ENCODE measurements around the gene LMBR1L. TPM values are rescaled to one million over a fixed set of nuclear protein-coding genes. Genes with fewer than 3 reads are reported as not detected.

Gene LMBR1L
- total and polyA plus RNA-seq, 2 of the 8 experiments (the other 6 are each of a cell fraction or from before 2014, with no cell fraction given), result 36.6 to 49.6 TPM

GRCh38 chr12:49060237-49061156 lies 50.1 kb downstream of the LMBR1L start, which contains the start of gene KMT2D (continued):
- TF ChIP-seq SIN3A (conservative IDR thresholded peaks at IDR 0.05 in 1 of 2, IDR thresholded peaks at IDR 0.05 in 1 of 2; ENCODE audit: low read depth in 1 of 2, low read length in 2 of 2) (peak; percentile 95), JUND (IDR thresholded peaks at IDR 0.05; ENCODE audit: low read length) (peak; percentile 77), MAX (IDR thresholded peaks at IDR 0.05) (peak; percentile 98), SP1 (IDR thresholded peaks at IDR 0.05; ENCODE audit: low read depth, low read length) (peak; percentile 89), SIX5 (IDR thresholded peaks at IDR 0.05; ENCODE audit: low read depth, low read length) (0 out of 2 replicates have a peak, but pooled peaks have one; percentile 3), HDAC6 (IDR thresholded peaks at IDR 0.05; ENCODE audit: low read depth, low read length) (no peak), SP2 (IDR thresholded peaks at IDR 0.05; ENCODE audit: low read length) (no peak), RAD21 (IDR thresholded peaks at IDR 0.05 in 1 of 2, conservative IDR thresholded peaks at IDR 0.05 in 1 of 2; ENCODE audit: low read depth in 2 of 2, low read length in 2 of 2) (no peak), YY1 (IDR thresholded peaks at IDR 0.05; ENCODE audit: low read depth, low read length) (peak; percentile 89), POLR2AphosphoS5 (IDR thresholded peaks at IDR 0.05; ENCODE audit: low read depth, low read length) (peak; percentile 61), POLR2A (IDR thresholded peaks at IDR 0.05; ENCODE audit: control extremely low read depth in 1 of 2, low read depth in 2 of 2, low read length in 2 of 2) (peak; percentile 14 to 92), BCL11A (IDR thresholded peaks at IDR 0.05; ENCODE audit: low read depth in 2 of 2, low read length in 2 of 2) (peak in 1 of 2 experiments; percentile 50), HDAC2 (IDR thresholded peaks at IDR 0.05; ENCODE audit: borderline replicate concordance in 1 of 2, low read depth in 2 of 2, low read length in 2 of 2) (peak in 1 of 2 experiments; percentile 20; a peak in 1 of 4 replicates), SAP30 (IDR thresholded peaks at IDR 0.05; ENCODE audit: insufficient read depth, insufficient replicate concordance, low read length) (peak; percentile 25), ATF2 (IDR thresholded peaks at IDR 0.05; ENCODE audit: low read length) (peak; percentile 78), RNF2 (IDR thresholded peaks at IDR 0.05; ENCODE audit: borderline replicate concordance, low read depth, low read length, missing control alignments, poor library complexity, severe bottlenecking) (no peak), TAF1 (IDR thresholded peaks at IDR 0.05; ENCODE audit: low read depth, low read length) (peak; percentile 97), CHD1 (IDR thresholded peaks at IDR 0.05; ENCODE audit: low read depth, low read length) (no peak), RXRA (IDR thresholded peaks at IDR 0.05; ENCODE audit: insufficient read depth, low read depth, low read length) (no peak)

Measured in H1 (cell line).